NCI-H2029 treated with DMSO at 0.1 percent for 48 hours (cell line): ENCODE measurements around the gene ZG16B.

Experiments
- DNase-seq: peaks from one replicate; lab custom pipeline; 2025; lab: John Stamatoyannopoulos, UW

ZG16B gene

GRCh38 chr16:2825049-2825742 lies 4.9 kb upstream of the ZG16B start:
- no peak for DNase-seq

- no peak for DNase-seq
Measured at GRCh38 chr16:2825906-2826305, 4.2 kb upstream of the ZG16B start.

GRCh38 chr16:2826591-2827373 lies 3.3 kb upstream of the ZG16B start:
- no peak for DNase-seq

GRCh38 chr16:2827374-2827791 lies 2.7 kb upstream of the ZG16B start:
- no peak for DNase-seq

- no peak for DNase-seq
Measured at GRCh38 chr16:2827831-2828520, 2.1 kb upstream of the ZG16B start.

- DNase-seq, result no peak
Measured at GRCh38 chr16:2828521-2828840, 1.6 kb upstream of the ZG16B start.

GRCh38 chr16:2828876-2829430 lies 1.1 kb upstream of the ZG16B start:
- DNase-seq, result no peak

GRCh38 chr16:2830355-2830695 lies 222 bp downstream of the ZG16B start:
- no peak for DNase-seq

GRCh38 chr16:2831203-2831602 lies 1.1 kb downstream of the ZG16B start:
- no peak for DNase-seq

- DNase-seq, result no peak
Measured at GRCh38 chr16:2833776-2834175, 3.7 kb downstream of the ZG16B start.

GRCh38 chr16:2834968-2835367 lies 4.9 kb downstream of the ZG16B start:
- DNase-seq, result no peak

- DNase-seq, result no peak
Measured at GRCh38 chr16:2835638-2836493, 5.8 kb downstream of the ZG16B start.

GRCh38 chr16:2836646-2837508 lies 6.8 kb downstream of the ZG16B start:
- DNase-seq, result no peak

- no peak for DNase-seq
Measured at GRCh38 chr16:2838928-2839327, 8.8 kb downstream of the ZG16B start.

- no peak for DNase-seq
Measured at GRCh38 chr16:2839650-2840450, 9.7 kb downstream of the ZG16B start.

- no peak for DNase-seq
Measured at GRCh38 chr16:2840914-2841313, 10.8 kb downstream of the ZG16B start.

- no peak for DNase-seq
Measured at GRCh38 chr16:2841606-2842339, 11.7 kb downstream of the ZG16B start.

- no peak for DNase-seq
Measured at GRCh38 chr16:2842340-2843000, 12.4 kb downstream of the ZG16B start.

GRCh38 chr16:2843526-2843925 lies 13.4 kb downstream of the ZG16B start:
- DNase-seq, result no peak
